GM12891 (cell line): Measurements from ENCODE around the gene SLC5A11. TPM values are rescaled to one million over a fixed set of nuclear protein-coding genes. Genes with fewer than 3 reads are reported as not detected.
"Not testable (repeated sequence)": the region's sequence is repeated elsewhere in the genome, so short reads cannot be mapped to it uniquely, and the experiment has no call there.

ENCODE experiments used
- DNase-seq: peaks from one replicate; pipeline ENCODE4 v3.0.0; 2011; ENCODE audit warnings: low spot score; ENCODE audit not compliant: insufficient read length
- FAIRE-seq: peaks from 2 replicates; lab custom pipeline; 2011; peaks lifted over from hg19 to GRCh38; lab: Jason Lieb, UNC
- PAX5 ChIP-seq: IDR thresholded peaks from 2 replicates; pipeline ENCODE4 v1.6.1; 2011; ENCODE audit warnings: low read length, moderate library complexity, mild to moderate bottlenecking; ENCODE audit not compliant: insufficient read depth, severe bottlenecking
- POLR2A ChIP-seq: IDR thresholded peaks from 2 replicates; pipeline ENCODE4 v1.6.1; 2011; ENCODE audit warnings: low read depth, low read length, control low read depth
- POLR2AphosphoS5 ChIP-seq: IDR thresholded peaks from 2 replicates; pipeline ENCODE4 v1.6.1; 2011; ENCODE audit warnings: low read depth, low read length, control low read depth
- POU2F2 ChIP-seq: IDR thresholded peaks from 2 replicates; pipeline ENCODE4 v1.6.1; 2011; ENCODE audit warnings: low read depth, mild to moderate bottlenecking, control low read depth, low read length, moderate library complexity
- SPI1 ChIP-seq: IDR thresholded peaks from 2 replicates; pipeline ENCODE4 v1.6.1; 2011; ENCODE audit warnings: low read depth, low read length, control low read depth
- TAF1 ChIP-seq: IDR thresholded peaks from 2 replicates; pipeline ENCODE4 v1.6.1; 2011; ENCODE audit warnings: low read depth, low read length, control low read depth
- polyA plus RNA-seq: library from polyadenylated mRNA; unstranded; fragments of >200 nt; gene quantifications from one replicate; pipeline ENCODE4 v1.2.1, GENCODE V29; 2012; ENCODE audit warnings: low read depth, missing spikeins, inconsistent platforms; ENCODE audit not compliant: missing spikeins

The SLC5A11 gene
- polyA plus RNA-seq, result not detected

GRCh38 chr16:24845726-24846547 lies at the start of gene SLC5A11:
SLC5A11 (plus strand) TSS chr16:24845963; CDS start chr16:24858644, 12,681 bp downstream.
- no peak for TF ChIP-seq TAF1
- no peak for TF ChIP-seq POU2F2
- TF ChIP-seq SPI1, result no peak
- TF ChIP-seq POLR2A, result no peak
- TF ChIP-seq PAX5, result no peak
- no peak for TF ChIP-seq POLR2AphosphoS5
- FAIRE-seq (no peak), DNase-seq (no peak)

GRCh38 chr16:24800586-24800985 lies 45.2 kb upstream of the SLC5A11 start:
- TF ChIP-seq POLR2AphosphoS5, result no peak
- TF ChIP-seq POU2F2, result no peak
- no peak for TF ChIP-seq TAF1
- no peak for TF ChIP-seq SPI1
- no peak for TF ChIP-seq POLR2A
- TF ChIP-seq PAX5, result no peak
- no peak for DNase-seq

GRCh38 chr16:24801761-24802302 lies 43.9 kb upstream of the SLC5A11 start:
- FAIRE-seq, result no peak
- TF ChIP-seq POU2F2 (no peak), TAF1 (no peak), SPI1 (no peak), PAX5 (no peak), POLR2AphosphoS5 (no peak), POLR2A (no peak)
- no peak for DNase-seq

More at GRCh38 chr16:24800586-24800985, 45.2 kb upstream of the SLC5A11 start:
- FAIRE-seq, result no peak

- FAIRE-seq, result no peak
These were observed 40.3 kb upstream of the SLC5A11 start for GRCh38 chr16:24805484-24805883.

DNA sequence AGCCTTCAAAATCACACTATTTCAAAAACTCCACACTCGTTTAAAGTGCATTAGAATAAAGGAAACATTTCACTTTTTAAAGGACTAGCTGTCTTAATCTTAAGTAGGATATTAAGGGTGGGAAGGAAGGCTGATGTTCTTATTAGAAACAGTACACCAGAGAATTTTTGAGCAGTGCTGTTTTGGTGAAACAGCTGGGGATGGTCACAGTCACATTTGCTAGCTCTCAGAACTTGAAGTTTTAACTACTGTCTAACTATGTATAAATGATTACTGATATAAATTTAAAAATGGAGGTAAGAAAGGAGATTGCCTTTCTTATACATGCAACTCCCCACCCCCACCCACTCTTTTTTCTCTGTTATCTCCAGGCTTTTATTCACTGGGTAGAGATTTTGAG lies 38.5 kb upstream of the SLC5A11 start:
- no peak for DNase-seq
- TF ChIP-seq PAX5 (no peak), SPI1 (no peak), POU2F2 (no peak), TAF1 (no peak), POLR2AphosphoS5 (no peak), POLR2A (no peak)
- no peak for FAIRE-seq

More at GRCh38 chr16:24805484-24805883, 40.3 kb upstream of the SLC5A11 start:
- no peak for DNase-seq
- TF ChIP-seq POLR2A (no peak), SPI1 (no peak), POLR2AphosphoS5 (no peak), POU2F2 (no peak), PAX5 (no peak), TAF1 (no peak)

DNA sequence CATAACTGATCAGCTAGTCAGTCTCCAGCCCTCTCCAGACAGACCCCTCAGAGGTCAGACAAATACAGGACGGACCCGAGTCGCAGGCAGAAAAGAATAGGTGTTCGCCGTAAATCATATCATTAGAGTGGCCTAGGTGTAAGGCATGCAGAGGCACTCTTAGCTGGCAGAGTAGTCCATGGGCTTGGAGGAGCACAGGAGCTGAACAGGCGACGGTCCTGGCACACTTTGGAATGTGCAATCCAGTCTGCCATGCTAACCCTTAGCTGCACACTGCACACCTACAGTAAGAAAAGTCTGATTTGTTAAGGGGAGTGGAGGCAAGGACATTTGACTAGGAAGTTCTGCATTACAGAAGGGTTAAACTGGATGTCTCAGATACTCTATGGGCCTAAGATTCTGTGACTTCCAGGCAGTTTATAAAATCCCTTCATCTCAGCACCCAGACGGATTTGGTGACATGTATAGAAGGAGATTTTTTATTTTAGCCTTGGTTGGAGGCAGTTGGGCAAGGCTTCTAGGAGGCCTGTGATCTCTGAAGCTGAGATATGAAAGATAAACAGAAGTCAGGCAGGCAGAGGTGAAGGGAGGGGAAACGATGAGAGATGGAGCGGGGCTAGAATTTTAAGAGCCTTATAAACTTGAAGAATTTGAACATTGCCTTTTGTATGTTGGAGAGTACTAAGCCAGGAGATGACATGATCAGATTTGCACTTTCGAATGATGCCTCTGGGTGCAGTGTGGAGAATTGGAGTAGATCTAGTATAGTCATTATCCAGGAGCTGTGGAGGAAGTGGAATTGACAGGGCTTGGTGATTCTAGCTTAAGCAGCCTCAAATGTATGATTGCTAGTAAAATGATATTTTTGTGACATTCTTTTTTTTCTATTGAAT lies 34.6 kb upstream of the SLC5A11 start:
- TF ChIP-seq TAF1 (no peak), POU2F2 (no peak), POLR2AphosphoS5 (no peak), POLR2A (no peak), SPI1 (no peak), PAX5 (no peak)
- FAIRE-seq (no peak), DNase-seq (no peak)

- DNase-seq, result not testable (repeated sequence)
These were observed 33.0 kb upstream of the SLC5A11 start for GRCh38 chr16:24812813-24813212.

DNA sequence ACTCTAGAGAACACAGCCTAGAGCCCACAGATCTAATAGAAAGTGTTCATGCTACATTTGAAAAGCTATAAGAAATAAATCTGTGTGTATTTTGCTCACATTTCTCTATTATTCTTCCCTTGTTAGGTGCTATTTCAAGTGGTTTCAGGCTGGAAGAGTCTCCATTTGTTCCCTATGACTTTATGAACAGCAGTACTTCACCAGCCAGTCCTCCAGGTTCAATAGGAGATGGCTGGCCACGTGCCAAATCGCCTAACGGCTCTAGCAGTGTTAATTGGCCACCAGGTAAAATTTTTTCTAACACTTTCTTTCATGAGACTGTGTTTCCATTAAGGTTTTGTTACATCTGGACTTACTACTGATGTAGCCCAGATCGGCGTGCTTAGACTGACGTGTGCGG lies 30.7 kb upstream of the SLC5A11 start:
- TF ChIP-seq PAX5, result no peak
- TF ChIP-seq SPI1, result no peak
- no peak for TF ChIP-seq TAF1
- no peak for TF ChIP-seq POU2F2
- no peak for TF ChIP-seq POLR2AphosphoS5
- TF ChIP-seq POLR2A, result no peak
- FAIRE-seq, result no peak

More at GRCh38 chr16:24812813-24813212, 33.0 kb upstream of the SLC5A11 start:
- not testable (repeated sequence) for FAIRE-seq

DNA sequence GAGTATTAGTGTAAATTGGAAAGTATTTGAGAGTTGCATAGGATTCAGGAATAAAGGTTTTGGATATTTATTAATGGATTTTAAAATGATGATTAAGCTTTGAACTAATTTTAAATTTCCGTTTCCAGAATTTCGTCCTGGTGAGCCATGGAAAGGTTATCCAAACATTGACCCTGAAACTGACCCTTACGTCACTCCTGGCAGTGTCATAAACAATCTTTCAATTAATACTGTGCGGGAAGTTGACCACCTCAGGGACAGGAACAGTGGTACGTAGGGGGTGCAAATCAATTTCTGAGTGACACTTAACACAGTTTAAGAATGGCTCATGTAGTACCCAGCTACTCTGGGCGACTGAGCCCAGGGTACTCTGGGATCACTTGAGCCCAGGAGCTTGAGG lies 29.1 kb upstream of the SLC5A11 start:
- FAIRE-seq (no peak), DNase-seq (no peak)
- TF ChIP-seq SPI1, result no peak
- TF ChIP-seq POU2F2, result no peak
- TF ChIP-seq PAX5, result no peak
- no peak for TF ChIP-seq TAF1
- no peak for TF ChIP-seq POLR2AphosphoS5
- no peak for TF ChIP-seq POLR2A

More for the DNA sequence above, 30.7 kb upstream of the SLC5A11 start:
- no peak for DNase-seq
